ENCODE data around the gene APOBEC4.
A peak's percentile ranks its signal among the peaks of the same experiment; 100 is the strongest.

APOBEC4 gene

DNA sequence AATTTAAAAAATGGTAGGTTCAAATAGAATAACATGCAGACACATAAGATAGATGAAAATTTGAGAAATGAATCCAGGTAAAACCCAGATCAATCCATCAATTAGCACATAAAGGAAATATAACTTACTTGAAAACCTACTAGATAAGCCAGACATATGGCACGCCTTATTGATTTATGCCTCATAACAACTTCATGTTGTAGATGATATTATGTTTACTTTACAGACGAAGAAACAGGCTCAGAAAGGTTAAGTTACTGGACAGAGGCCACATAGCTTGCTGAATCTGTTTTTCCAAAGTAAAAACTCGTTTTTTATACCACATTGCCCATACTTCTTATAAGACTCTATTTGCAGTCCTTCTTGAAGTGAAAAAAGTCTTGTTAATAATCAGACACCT, 40.7 kb downstream of the APOBEC4 start:
- ChIA-PET POLR2A (interaction anchor here (0.6 kb wide), 1 partner anchor 180 kb away, joined by 3 read pairs; no protein-coding TSS in a partner anchor), CTCF (no interaction called here)
- no peak overlapping the region for H3K4me3 ChIP-seq (ENCODE audit: control insufficient read depth in 1 of 7, extremely low read depth in 1 of 7, insufficient read depth in 4 of 7, low read depth in 2 of 7, low read length in 6 of 7)
- H3K27me3 ChIP-seq (replicated peaks in 2 of 5; ENCODE audit: control insufficient read depth in 4 of 5, insufficient read depth in 5 of 5, low read length in 4 of 5): no peaks in the 10 kb centered on the region
- H3K27ac ChIP-seq (ENCODE audit: insufficient read depth in 1 of 2, low read depth in 1 of 2, low read length in 2 of 2, poor library complexity in 1 of 2, severe bottlenecking in 2 of 2): no peak overlapping the region
- no peaks in the 10 kb centered on the region for H3K36me3 ChIP-seq (ENCODE audit: control insufficient read depth in 4 of 4, insufficient read depth in 4 of 4, low read length in 3 of 4)
- H3K9me3 ChIP-seq (ENCODE audit: control extremely low read depth in 1 of 5, control insufficient read depth in 4 of 5, insufficient read depth in 2 of 5, low read depth in 1 of 5, low read length in 4 of 5): no peaks in the 10 kb centered on the region
- DNase-seq: no peak
- peaks cover 0 to 6% (median 0%) of the 10 kb centered on the region in 4 experiments for H3K4me1 ChIP-seq (ENCODE audit: control extremely low read depth in 1 of 4, control insufficient read depth in 4 of 4, insufficient read depth in 4 of 4, low read length in 3 of 4)
- 100% methylated on average over 1 of the region's 3 CpGs for WGBS (ENCODE audit: insufficient coverage)

DNA sequence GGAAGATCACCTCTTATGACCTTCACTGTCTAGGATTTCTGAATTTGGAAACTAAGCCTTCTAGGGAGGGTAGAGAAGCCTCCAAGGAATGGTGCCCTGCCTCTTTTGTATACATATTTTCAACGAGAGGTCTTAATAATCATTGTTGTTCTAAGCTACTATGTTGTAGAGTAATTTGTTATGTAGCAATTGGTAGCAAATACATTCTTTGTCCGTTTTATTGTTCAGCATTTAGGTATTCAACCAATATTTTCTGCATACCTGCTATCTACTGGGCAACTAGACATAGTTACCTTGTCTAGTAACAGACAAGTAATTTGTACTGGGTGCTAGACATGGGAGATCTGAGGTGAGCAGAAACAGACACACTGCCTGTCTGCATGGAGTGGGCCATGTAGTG, 42.1 kb downstream of the APOBEC4 start:
- ChIA-PET CTCF (no interaction called here), POLR2A (no interaction called here)
- Histone ChIP-seq H3K4me3 (ENCODE audit: control insufficient read depth in 1 of 7, extremely low read depth in 1 of 7, insufficient read depth in 4 of 7, low read depth in 2 of 7, low read length in 6 of 7) (no peak overlapping the region), H3K36me3 (ENCODE audit: control insufficient read depth in 4 of 4, insufficient read depth in 4 of 4, low read length in 3 of 4) (no peaks in the 10 kb centered on the region), H3K27ac (ENCODE audit: insufficient read depth in 1 of 2, low read depth in 1 of 2, low read length in 2 of 2, poor library complexity in 1 of 2, severe bottlenecking in 2 of 2) (no peak overlapping the region), H3K4me1 (ENCODE audit: control extremely low read depth in 1 of 4, control insufficient read depth in 4 of 4, insufficient read depth in 4 of 4, low read length in 3 of 4) (peaks cover 0 to 9% (median 0%) of the 10 kb centered on the region in 4 experiments), H3K27me3 (replicated peaks in 2 of 5; ENCODE audit: control insufficient read depth in 4 of 5, insufficient read depth in 5 of 5, low read length in 4 of 5) (no peaks in the 10 kb centered on the region), H3K9me3 (ENCODE audit: control extremely low read depth in 1 of 5, control insufficient read depth in 4 of 5, insufficient read depth in 2 of 5, low read depth in 1 of 5, low read length in 4 of 5) (no peaks in the 10 kb centered on the region)
- no CpG with 5 or more reads among the region's 2 CpGs for WGBS (ENCODE audit: insufficient coverage)
- no peak for DNase-seq

DNA sequence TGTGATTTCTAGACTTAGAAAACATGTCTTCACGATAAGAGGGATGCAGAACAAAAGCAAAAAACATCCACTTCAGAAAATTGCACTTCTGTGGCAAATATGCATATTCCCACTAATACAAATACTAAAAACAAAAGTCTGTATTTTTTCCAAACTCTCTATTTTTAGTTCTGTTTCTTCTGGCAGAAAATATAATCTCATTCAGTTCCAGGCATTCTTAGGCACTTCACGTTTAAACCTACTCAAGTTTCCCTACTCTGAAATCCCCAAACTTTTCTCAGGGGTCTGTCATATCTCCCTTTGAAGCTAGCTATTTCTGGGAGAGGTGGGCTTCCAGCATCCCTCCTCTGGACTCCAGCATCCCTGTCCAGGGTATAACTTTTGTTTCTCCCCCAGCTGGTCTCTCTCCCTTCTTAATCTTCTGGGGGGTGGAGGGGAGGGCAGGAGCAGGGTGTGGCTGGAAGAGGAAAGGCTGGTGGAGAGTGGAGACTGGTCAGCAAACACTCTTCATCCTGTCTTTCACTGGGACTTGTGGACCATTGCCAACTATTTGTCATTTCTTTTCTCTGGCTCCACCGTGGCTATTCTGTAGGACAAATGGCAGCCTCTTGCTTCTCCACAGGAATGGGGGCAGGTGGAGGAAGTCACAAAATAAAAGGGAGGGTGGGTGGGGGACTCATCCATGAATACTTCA, 43.2 kb downstream of the APOBEC4 start:
- no peaks in the 10 kb centered on the region for H3K36me3 ChIP-seq (ENCODE audit: control insufficient read depth in 4 of 4, insufficient read depth in 4 of 4, low read length in 3 of 4)
- CTCF ChIA-PET: interaction anchor here (0.9 to 1.0 kb wide), 2 partner anchors 13 to 42 kb away, joined by 3 read pairs; no protein-coding TSS in a partner anchor
- H3K4me3 ChIP-seq (ENCODE audit: control insufficient read depth in 1 of 7, extremely low read depth in 1 of 7, insufficient read depth in 4 of 7, low read depth in 2 of 7, low read length in 6 of 7): no peak overlapping the region
- WGBS (ENCODE audit: insufficient coverage): 0% methylated on average over 1 of the region's 3 CpGs
- no peaks in the 10 kb centered on the region for H3K9me3 ChIP-seq (ENCODE audit: control extremely low read depth in 1 of 5, control insufficient read depth in 4 of 5, insufficient read depth in 2 of 5, low read depth in 1 of 5, low read length in 4 of 5)
- no peak overlapping the region for H3K27ac ChIP-seq (ENCODE audit: insufficient read depth in 1 of 2, low read depth in 1 of 2, low read length in 2 of 2, poor library complexity in 1 of 2, severe bottlenecking in 2 of 2)
- no peak for DNase-seq
- H3K27me3 ChIP-seq (replicated peaks in 2 of 5; ENCODE audit: control insufficient read depth in 4 of 5, insufficient read depth in 5 of 5, low read length in 4 of 5): no peaks in the 10 kb centered on the region
- POLR2A ChIA-PET: no interaction called here
- H3K4me1 ChIP-seq (ENCODE audit: control extremely low read depth in 1 of 4, control insufficient read depth in 4 of 4, insufficient read depth in 4 of 4, low read length in 3 of 4): peaks cover 0 to 12% (median 0%) of the 10 kb centered on the region in 4 experiments

DNA sequence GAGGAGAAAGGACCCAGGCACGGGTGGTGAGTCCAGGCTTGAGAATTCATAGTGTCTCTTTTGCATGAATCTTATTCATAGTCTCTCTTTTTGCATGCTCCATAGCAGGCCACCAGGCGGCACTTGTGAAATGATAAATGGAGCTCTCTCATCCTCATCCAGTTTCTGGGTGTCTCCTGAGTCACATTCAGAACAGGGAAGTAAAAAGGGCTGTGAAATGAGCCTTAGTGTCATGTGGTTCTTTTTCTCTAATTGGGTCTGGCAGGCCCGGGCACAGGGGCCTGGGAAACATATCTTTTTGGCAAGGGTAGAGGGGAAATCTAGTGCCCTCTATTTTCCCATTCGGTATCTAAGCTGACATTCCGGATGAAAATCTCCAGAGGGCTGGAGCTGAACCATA, 43.8 kb downstream of the APOBEC4 start:
- 40% methylated on average over 1 of the region's 5 CpGs for WGBS (ENCODE audit: insufficient coverage)

DNA sequence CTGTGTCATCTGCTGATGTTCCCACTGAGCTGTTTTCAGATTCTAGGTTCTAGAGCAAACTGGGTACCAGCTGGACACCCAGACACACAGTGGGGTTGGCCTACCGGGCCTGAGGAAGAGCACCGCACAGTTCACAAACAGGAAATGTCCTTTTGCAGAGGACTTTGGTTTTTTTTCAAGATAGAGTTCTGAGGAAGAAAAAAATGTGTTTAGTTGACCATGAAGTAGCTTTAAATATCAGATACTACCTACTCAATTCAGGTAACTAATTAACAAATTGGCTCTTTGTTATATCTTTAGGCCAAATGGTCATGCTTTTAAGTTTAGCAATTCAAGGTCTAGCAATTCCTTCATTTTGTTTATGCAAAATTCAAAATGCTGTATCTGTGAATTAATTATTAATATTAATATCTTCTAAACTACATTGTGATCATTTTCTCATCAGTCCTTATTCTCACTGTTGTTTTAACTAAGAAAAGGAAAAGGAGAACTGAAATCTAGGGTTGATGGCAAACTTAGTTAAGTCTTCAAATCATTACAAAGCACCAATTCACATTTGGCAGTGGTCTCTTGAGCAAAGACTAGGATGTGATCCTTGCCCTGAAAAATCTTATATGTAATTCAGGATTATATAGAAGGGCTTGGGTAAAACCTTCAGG, 45.7 kb downstream of the APOBEC4 start:
- peaks cover 0 to 26% (median 3%) of the 10 kb centered on the region in 4 experiments for H3K4me1 ChIP-seq (ENCODE audit: control extremely low read depth in 1 of 4, control insufficient read depth in 4 of 4, insufficient read depth in 4 of 4, low read length in 3 of 4)
- CTCF ChIA-PET: interaction anchor here (1.2 kb wide), 1 partner anchor 308 kb away, joined by 4 read pairs; no protein-coding TSS in a partner anchor
- no peaks in the 10 kb centered on the region for H3K9me3 ChIP-seq (ENCODE audit: control extremely low read depth in 1 of 5, control insufficient read depth in 4 of 5, insufficient read depth in 2 of 5, low read depth in 1 of 5, low read length in 4 of 5)
- 55% methylated on average over 2 of the region's 2 CpGs for WGBS (ENCODE audit: insufficient coverage)
- POLR2A ChIA-PET: interaction anchor here (0.7 kb wide), 1 partner anchor 273 kb away, joined by 3 read pairs; no protein-coding TSS in a partner anchor
- no peak overlapping the region for H3K4me3 ChIP-seq (ENCODE audit: control insufficient read depth in 1 of 7, extremely low read depth in 1 of 7, insufficient read depth in 4 of 7, low read depth in 2 of 7, low read length in 6 of 7)
- no peaks in the 10 kb centered on the region for H3K36me3 ChIP-seq (ENCODE audit: control insufficient read depth in 4 of 4, insufficient read depth in 4 of 4, low read length in 3 of 4)
- DNase-seq: no peak
- no peaks in the 10 kb centered on the region for H3K27me3 ChIP-seq (replicated peaks in 2 of 5; ENCODE audit: control insufficient read depth in 4 of 5, insufficient read depth in 5 of 5, low read length in 4 of 5)
- H3K27ac ChIP-seq (ENCODE audit: insufficient read depth in 1 of 2, low read depth in 1 of 2, low read length in 2 of 2, poor library complexity in 1 of 2, severe bottlenecking in 2 of 2): no peak overlapping the region

More for the DNA sequence above, 43.8 kb downstream of the APOBEC4 start:
- Histone ChIP-seq H3K4me3 (ENCODE audit: control insufficient read depth in 1 of 7, extremely low read depth in 1 of 7, insufficient read depth in 4 of 7, low read depth in 2 of 7, low read length in 6 of 7) (no peak overlapping the region), H3K4me1 (ENCODE audit: control extremely low read depth in 1 of 4, control insufficient read depth in 4 of 4, insufficient read depth in 4 of 4, low read length in 3 of 4) (peaks cover 0 to 18% (median 0%) of the 10 kb centered on the region in 4 experiments), H3K9me3 (ENCODE audit: control extremely low read depth in 1 of 5, control insufficient read depth in 4 of 5, insufficient read depth in 2 of 5, low read depth in 1 of 5, low read length in 4 of 5) (no peaks in the 10 kb centered on the region), H3K36me3 (ENCODE audit: control insufficient read depth in 4 of 4, insufficient read depth in 4 of 4, low read length in 3 of 4) (no peaks in the 10 kb centered on the region), H3K27ac (ENCODE audit: insufficient read depth in 1 of 2, low read depth in 1 of 2, low read length in 2 of 2, poor library complexity in 1 of 2, severe bottlenecking in 2 of 2) (no peak overlapping the region), H3K27me3 (replicated peaks in 2 of 5; ENCODE audit: control insufficient read depth in 4 of 5, insufficient read depth in 5 of 5, low read length in 4 of 5) (no peaks in the 10 kb centered on the region)
- DNase-seq: peak; percentile 46 to 80 (median 72)
- ChIA-PET CTCF (interaction anchor here (0.9 kb wide), 1 partner anchor 13 kb away, joined by 3 read pairs; no protein-coding TSS in a partner anchor), POLR2A (no interaction called here)

DNA sequence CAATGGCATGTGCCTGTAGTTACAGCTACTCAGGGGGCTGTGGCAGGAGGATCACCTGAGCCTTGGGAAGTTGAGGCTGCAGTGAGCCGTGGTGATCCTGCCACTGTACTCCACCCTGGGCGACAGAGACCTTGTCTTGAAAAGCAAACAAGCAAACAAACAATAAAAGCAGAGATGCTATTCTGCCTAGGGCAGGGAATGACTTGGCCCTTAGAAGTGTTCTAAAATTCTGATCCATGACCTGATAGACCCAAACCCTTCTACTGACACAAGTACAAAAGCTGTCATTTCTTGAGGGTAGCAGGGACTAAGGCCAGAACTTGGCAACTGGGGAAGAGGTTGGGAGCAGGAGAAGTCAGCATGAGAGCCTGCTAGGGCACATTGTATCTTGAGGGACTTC, 47.2 kb downstream of the APOBEC4 start:
- Histone ChIP-seq H3K4me3 (ENCODE audit: control insufficient read depth in 1 of 7, extremely low read depth in 1 of 7, insufficient read depth in 4 of 7, low read depth in 2 of 7, low read length in 6 of 7) (no peak overlapping the region), H3K27ac (ENCODE audit: insufficient read depth in 1 of 2, low read depth in 1 of 2, low read length in 2 of 2, poor library complexity in 1 of 2, severe bottlenecking in 2 of 2) (no peak overlapping the region), H3K4me1 (ENCODE audit: control extremely low read depth in 1 of 4, control insufficient read depth in 4 of 4, insufficient read depth in 4 of 4, low read length in 3 of 4) (peaks cover 0 to 26% (median 5%) of the 10 kb centered on the region in 4 experiments), H3K9me3 (ENCODE audit: control extremely low read depth in 1 of 5, control insufficient read depth in 4 of 5, insufficient read depth in 2 of 5, low read depth in 1 of 5, low read length in 4 of 5) (no peaks in the 10 kb centered on the region), H3K36me3 (ENCODE audit: control insufficient read depth in 4 of 4, insufficient read depth in 4 of 4, low read length in 3 of 4) (no peaks in the 10 kb centered on the region), H3K27me3 (replicated peaks in 2 of 5; ENCODE audit: control insufficient read depth in 4 of 5, insufficient read depth in 5 of 5, low read length in 4 of 5) (no peaks in the 10 kb centered on the region)
- no peak for DNase-seq
- POLR2A ChIA-PET: no interaction called here
- CTCF ChIA-PET: interaction anchor here (1.2 to 1.4 kb wide), 2 partner anchors 24 to 323 kb away, joined by 3 read pairs; no protein-coding TSS in a partner anchor
- 100% methylated on average over 2 of the region's 2 CpGs for WGBS (ENCODE audit: insufficient coverage)

DNA sequence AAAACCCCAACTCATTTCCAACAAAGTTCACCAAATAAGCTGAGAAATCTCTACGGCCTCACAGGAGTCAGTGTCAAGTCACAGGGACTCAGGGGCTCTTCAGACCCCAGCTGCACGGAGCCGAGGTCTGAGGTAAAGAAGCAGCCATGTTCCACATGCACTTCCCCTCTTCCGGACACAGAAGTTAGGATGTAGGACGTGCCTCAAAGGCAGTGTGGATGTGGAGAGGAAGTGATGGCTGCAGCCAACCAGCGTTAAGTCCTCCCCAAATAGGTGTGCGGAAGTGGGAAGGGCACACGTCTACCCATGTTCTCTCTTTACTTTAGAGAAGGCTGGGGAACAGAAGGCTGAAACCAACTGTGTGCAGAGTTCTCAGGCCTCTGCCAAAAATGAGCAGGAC, 48.3 kb downstream of the APOBEC4 start:
- Histone ChIP-seq H3K9me3 (ENCODE audit: control extremely low read depth in 1 of 5, control insufficient read depth in 4 of 5, insufficient read depth in 2 of 5, low read depth in 1 of 5, low read length in 4 of 5) (no peaks in the 10 kb centered on the region), H3K4me1 (ENCODE audit: control extremely low read depth in 1 of 4, control insufficient read depth in 4 of 4, insufficient read depth in 4 of 4, low read length in 3 of 4) (peaks cover 0 to 30% (median 5%) of the 10 kb centered on the region in 4 experiments), H3K4me3 (ENCODE audit: control insufficient read depth in 1 of 7, extremely low read depth in 1 of 7, insufficient read depth in 4 of 7, low read depth in 2 of 7, low read length in 6 of 7) (no peak overlapping the region), H3K27me3 (replicated peaks in 2 of 5; ENCODE audit: control insufficient read depth in 4 of 5, insufficient read depth in 5 of 5, low read length in 4 of 5) (no peaks in the 10 kb centered on the region), H3K27ac (ENCODE audit: insufficient read depth in 1 of 2, low read depth in 1 of 2, low read length in 2 of 2, poor library complexity in 1 of 2, severe bottlenecking in 2 of 2) (no peak overlapping the region), H3K36me3 (ENCODE audit: control insufficient read depth in 4 of 4, insufficient read depth in 4 of 4, low read length in 3 of 4) (no peaks in the 10 kb centered on the region)
- WGBS (ENCODE audit: insufficient coverage): 90% methylated on average over 7 of the region's 8 CpGs
- ChIA-PET CTCF (interaction anchor here (1.5 kb wide), 1 partner anchor 24 kb away, joined by 5 read pairs; no protein-coding TSS in a partner anchor), POLR2A (no interaction called here)
- DNase-seq: no peak
